Activated T-helper 17 cell treated with anti-CD3 and anti-CD28 coated beads, Interleukin-2, amount 50 U/mL, for 72 hours (primary cell): Measurements from ENCODE around the gene RELL1. TPM values are rescaled to one million over a fixed set of nuclear protein-coding genes. Genes with fewer than 3 reads are reported as not detected.
A peak's percentile ranks its signal among the peaks of the same experiment; 100 is the strongest.

Source experiments
- ATAC-seq: fragments of 150-1000 bp; cut with Tn5 transposase; replicated peaks from 2 replicates; pipeline ENCODE4 v1.10.0; 2021; ENCODE audit warnings: mild to moderate bottlenecking, moderate library complexity
- H3K27ac Mint-ChIP-seq: one replicate; pipeline ENCODE4 v1.8.0; 2022; ENCODE audit warnings: mixed read lengths
- H3K27me3 Mint-ChIP-seq: one replicate; pipeline ENCODE4 v1.8.0; 2022; ENCODE audit warnings: mixed read lengths
- H3K36me3 Mint-ChIP-seq: one replicate; pipeline ENCODE4 v1.8.0; 2022; ENCODE audit warnings: low read depth, mild to moderate bottlenecking, mixed read lengths
- H3K4me1 Mint-ChIP-seq: one replicate; pipeline ENCODE4 v1.8.0; 2022; ENCODE audit warnings: mixed read lengths
- H3K4me3 Mint-ChIP-seq: one replicate; pipeline ENCODE4 v1.8.0; 2022; ENCODE audit warnings: mild to moderate bottlenecking, mixed read lengths
- H3K9me3 Mint-ChIP-seq: one replicate; pipeline ENCODE4 v1.8.0; 2022; ENCODE audit warnings: mixed read lengths
- total RNA-seq, 2 donors: library from RNA; stranded (reverse); gene quantifications; one replicate each; pipeline ENCODE4 v1.2.3, GENCODE V29; 2022

Gene RELL1
- total RNA-seq, 2 donors from 2014 or later, result 15.5 to 20.8 TPM

- Mint-ChIP-seq H3K27me3 (no peaks in the 10 kb centered on the region), H3K4me3 (peak overlapping the region; percentile 58), H3K36me3 (no peaks in the 10 kb centered on the region), H3K27ac (no peak overlapping the region), H3K4me1 (peaks cover 34% of the 10 kb centered on the region), H3K9me3 (no peaks in the 10 kb centered on the region)
- ATAC-seq, result no peak
These were observed 20.5 kb downstream of the RELL1 start for GRCh38 chr4:37665333-37666320.

GRCh38 chr4:37664696-37665095 lies 21.5 kb downstream of the RELL1 start:
- no peak overlapping the region for H3K27ac Mint-ChIP-seq
- H3K4me3 Mint-ChIP-seq, result no peak overlapping the region
- H3K36me3 Mint-ChIP-seq, result no peaks in the 10 kb centered on the region
- H3K9me3 Mint-ChIP-seq, result no peaks in the 10 kb centered on the region
- no peaks in the 10 kb centered on the region for H3K27me3 Mint-ChIP-seq
- no peak for ATAC-seq
- H3K4me1 Mint-ChIP-seq, result peaks cover 41% of the 10 kb centered on the region

GRCh38 chr4:37663552-37663951 lies 22.6 kb downstream of the RELL1 start:
- no peaks in the 10 kb centered on the region for H3K9me3 Mint-ChIP-seq
- peaks cover 49% of the 10 kb centered on the region for H3K4me1 Mint-ChIP-seq
- no peak for ATAC-seq
- H3K4me3 Mint-ChIP-seq, result no peak overlapping the region
- peaks cover 5% of the 10 kb centered on the region for H3K36me3 Mint-ChIP-seq
- no peaks in the 10 kb centered on the region for H3K27me3 Mint-ChIP-seq
- no peak overlapping the region for H3K27ac Mint-ChIP-seq

- peaks cover 5% of the 10 kb centered on the region for H3K36me3 Mint-ChIP-seq
- H3K27me3 Mint-ChIP-seq, result no peaks in the 10 kb centered on the region
- H3K4me1 Mint-ChIP-seq, result peaks cover 49% of the 10 kb centered on the region
- H3K9me3 Mint-ChIP-seq, result peaks cover 3% of the 10 kb centered on the region
- H3K4me3 Mint-ChIP-seq, result no peak overlapping the region
- ATAC-seq, result no peak
- no peak overlapping the region for H3K27ac Mint-ChIP-seq
These were observed 23.2 kb downstream of the RELL1 start for GRCh38 chr4:37662861-37663390.

GRCh38 chr4:37662251-37662650 lies 23.9 kb downstream of the RELL1 start:
- peaks cover 8% of the 10 kb centered on the region for H3K36me3 Mint-ChIP-seq
- H3K4me1 Mint-ChIP-seq, result peaks cover 42% of the 10 kb centered on the region
- H3K27ac Mint-ChIP-seq, result no peak overlapping the region
- peaks cover 4% of the 10 kb centered on the region for H3K9me3 Mint-ChIP-seq
- no peaks in the 10 kb centered on the region for H3K27me3 Mint-ChIP-seq
- ATAC-seq, result no peak
- no peak overlapping the region for H3K4me3 Mint-ChIP-seq

GRCh38 chr4:37661772-37662171 lies 24.4 kb downstream of the RELL1 start:
- no peak for ATAC-seq
- Mint-ChIP-seq H3K27ac (no peak overlapping the region), H3K9me3 (peaks cover 4% of the 10 kb centered on the region), H3K36me3 (peaks cover 10% of the 10 kb centered on the region), H3K4me1 (peaks cover 37% of the 10 kb centered on the region), H3K27me3 (no peaks in the 10 kb centered on the region), H3K4me3 (no peak overlapping the region)

GRCh38 chr4:37659696-37660095 lies 26.5 kb downstream of the RELL1 start:
- ATAC-seq, result no peak
- H3K9me3 Mint-ChIP-seq, result peaks cover 4% of the 10 kb centered on the region
- H3K4me1 Mint-ChIP-seq, result peaks cover 24% of the 10 kb centered on the region
- no peak overlapping the region for H3K27ac Mint-ChIP-seq
- H3K4me3 Mint-ChIP-seq, result no peak overlapping the region
- H3K36me3 Mint-ChIP-seq, result peaks cover 17% of the 10 kb centered on the region
- no peaks in the 10 kb centered on the region for H3K27me3 Mint-ChIP-seq

- H3K4me1 Mint-ChIP-seq, result peaks cover 24% of the 10 kb centered on the region
- H3K4me3 Mint-ChIP-seq, result no peak overlapping the region
- H3K36me3 Mint-ChIP-seq, result peaks cover 17% of the 10 kb centered on the region
- no peaks in the 10 kb centered on the region for H3K27me3 Mint-ChIP-seq
- ATAC-seq, result no peak
- H3K27ac Mint-ChIP-seq, result no peak overlapping the region
- H3K9me3 Mint-ChIP-seq, result peaks cover 4% of the 10 kb centered on the region
These were observed 29.5 kb downstream of the RELL1 start for GRCh38 chr4:37656649-37657048.

- peaks cover 10% of the 10 kb centered on the region for H3K4me1 Mint-ChIP-seq
- peaks cover 4% of the 10 kb centered on the region for H3K9me3 Mint-ChIP-seq
- ATAC-seq, result no peak
- H3K4me3 Mint-ChIP-seq, result no peak overlapping the region
- H3K36me3 Mint-ChIP-seq, result peaks cover 22% of the 10 kb centered on the region
- no peaks in the 10 kb centered on the region for H3K27me3 Mint-ChIP-seq
- H3K27ac Mint-ChIP-seq, result no peak overlapping the region
These were observed 32.6 kb downstream of the RELL1 start for GRCh38 chr4:37653601-37654000.

- Mint-ChIP-seq H3K9me3 (peaks cover 1% of the 10 kb centered on the region), H3K4me3 (no peak overlapping the region), H3K4me1 (peaks cover 10% of the 10 kb centered on the region), H3K27me3 (no peaks in the 10 kb centered on the region), H3K36me3 (peaks cover 29% of the 10 kb centered on the region), H3K27ac (no peak overlapping the region)
- ATAC-seq, result peak; percentile 21
These were observed 33.2 kb downstream of the RELL1 start for GRCh38 chr4:37652747-37653527.

- Mint-ChIP-seq H3K36me3 (peaks cover 34% of the 10 kb centered on the region), H3K27me3 (no peaks in the 10 kb centered on the region), H3K4me3 (no peak overlapping the region), H3K27ac (no peak overlapping the region), H3K9me3 (no peaks in the 10 kb centered on the region), H3K4me1 (peaks cover 10% of the 10 kb centered on the region)
- no peak for ATAC-seq
These were observed 34.3 kb downstream of the RELL1 start for GRCh38 chr4:37651781-37652377.

- Mint-ChIP-seq H3K27ac (no peak overlapping the region), H3K36me3 (peaks cover 42% of the 10 kb centered on the region), H3K4me3 (no peak overlapping the region), H3K27me3 (no peaks in the 10 kb centered on the region), H3K4me1 (peaks cover 10% of the 10 kb centered on the region), H3K9me3 (no peaks in the 10 kb centered on the region)
- no peak for ATAC-seq
These were observed 35.7 kb downstream of the RELL1 start for GRCh38 chr4:37650481-37650880.

- Mint-ChIP-seq H3K9me3 (no peaks in the 10 kb centered on the region), H3K27ac (no peak overlapping the region), H3K36me3 (peaks cover 50% of the 10 kb centered on the region), H3K4me3 (no peak overlapping the region), H3K4me1 (peaks cover 10% of the 10 kb centered on the region), H3K27me3 (no peaks in the 10 kb centered on the region)
- no peak for ATAC-seq
These were observed 36.9 kb downstream of the RELL1 start for GRCh38 chr4:37649268-37649667.

GRCh38 chr4:37648084-37648817 lies 37.9 kb downstream of the RELL1 start:
- H3K27me3 Mint-ChIP-seq, result no peaks in the 10 kb centered on the region
- peaks cover 58% of the 10 kb centered on the region for H3K36me3 Mint-ChIP-seq
- H3K9me3 Mint-ChIP-seq, result no peaks in the 10 kb centered on the region
- no peak overlapping the region for H3K27ac Mint-ChIP-seq
- peaks cover 4% of the 10 kb centered on the region for H3K4me1 Mint-ChIP-seq
- no peak overlapping the region for H3K4me3 Mint-ChIP-seq
- peak; percentile 71 for ATAC-seq
